Stimulated activated memory B cell treated with anti-CD40 and anti-IgM and Interleukin-4, amounts not matched to agents 10 μg/mL and 1 μg/mL and 100 μg/mL, for 72 hours (primary cell): ENCODE data around the gene MATN3.

Source experiments
- ATAC-seq: fragments of 150-1000 bp; cut with Tn5 transposase; 2 replicates; pipeline ENCODE4 v1.10.0; 2021
- H3K27ac Mint-ChIP-seq: one replicate; pipeline ENCODE4 v1.8.0; 2022; ENCODE audit warnings: mild to moderate bottlenecking, mixed read lengths
- H3K27me3 Mint-ChIP-seq: one replicate; pipeline ENCODE4 v1.8.0; 2022; ENCODE audit warnings: mixed read lengths
- H3K36me3 Mint-ChIP-seq: one replicate; pipeline ENCODE4 v1.8.0; 2022; ENCODE audit warnings: mixed read lengths
- H3K4me1 Mint-ChIP-seq: one replicate; pipeline ENCODE4 v1.8.0; 2022; ENCODE audit warnings: mixed read lengths
- H3K4me3 Mint-ChIP-seq: one replicate; pipeline ENCODE4 v1.8.0; 2022; ENCODE audit warnings: mild to moderate bottlenecking, moderate library complexity, mixed read lengths
- H3K9me3 Mint-ChIP-seq: one replicate; pipeline ENCODE4 v1.8.0; 2022; ENCODE audit warnings: mixed read lengths

MATN3 gene

DNA sequence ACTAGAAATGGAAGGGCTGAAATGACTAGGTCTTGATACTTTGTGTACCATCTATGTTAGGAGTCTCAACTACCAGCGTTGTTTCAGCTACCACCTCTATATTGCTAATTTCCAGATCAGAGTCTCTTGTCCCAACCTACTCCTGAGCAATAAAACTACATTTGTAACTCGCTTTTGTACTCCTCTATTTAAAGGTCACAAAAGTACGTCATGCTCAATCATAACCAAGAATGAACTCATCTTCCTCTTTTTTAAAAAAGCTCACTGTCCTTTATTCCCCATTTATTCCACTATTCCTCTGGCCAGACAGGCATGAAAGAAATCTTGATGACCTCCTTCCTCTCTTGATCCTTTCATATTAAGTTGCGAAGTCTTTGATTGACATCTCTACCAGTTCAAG is 11.2 kb upstream of the MATN3 start:
- peaks cover 7% of the 10 kb centered on the region for H3K4me1 Mint-ChIP-seq
- no peaks in the 10 kb centered on the region for H3K27me3 Mint-ChIP-seq
- no peak for ATAC-seq
- peaks cover 40% of the 10 kb centered on the region for H3K36me3 Mint-ChIP-seq
- H3K9me3 Mint-ChIP-seq: peaks cover 20% of the 10 kb centered on the region
- no peak overlapping the region for H3K27ac Mint-ChIP-seq
- H3K4me3 Mint-ChIP-seq: no peak overlapping the region

DNA sequence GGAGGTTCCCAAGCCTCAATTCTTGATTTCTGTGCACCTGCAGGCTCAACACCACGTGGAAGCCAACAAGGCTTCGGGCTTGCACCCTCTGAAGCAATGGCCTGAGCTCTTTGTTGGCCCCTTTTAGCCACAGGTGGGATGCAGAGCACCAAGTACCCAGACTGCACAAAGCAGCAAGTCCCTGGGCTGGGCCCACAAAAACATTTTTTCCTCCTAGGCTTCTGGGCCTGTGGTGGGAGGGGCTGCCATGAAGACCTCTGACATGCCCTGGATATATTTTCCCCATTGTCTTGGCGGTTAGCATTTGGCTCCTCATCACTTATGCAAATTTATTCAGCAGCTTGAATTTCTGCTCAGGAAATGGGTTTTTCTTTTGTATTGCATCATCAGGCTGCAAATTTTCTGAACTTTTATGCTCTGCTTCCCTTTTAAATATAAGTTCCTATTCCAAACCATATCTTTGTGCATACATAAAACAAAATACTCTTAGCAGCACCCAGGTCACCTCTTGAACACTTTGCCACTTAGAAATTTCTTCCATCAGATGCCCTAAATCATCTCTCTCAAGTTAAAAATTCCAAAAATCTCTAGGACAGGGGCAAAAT is 9.0 kb upstream of the MATN3 start:
- H3K27me3 Mint-ChIP-seq: no peaks in the 10 kb centered on the region
- no peak for ATAC-seq
- H3K36me3 Mint-ChIP-seq: peaks cover 23% of the 10 kb centered on the region
- H3K4me1 Mint-ChIP-seq: peaks cover 7% of the 10 kb centered on the region
- H3K4me3 Mint-ChIP-seq: no peak overlapping the region
- H3K27ac Mint-ChIP-seq: no peak overlapping the region
- H3K9me3 Mint-ChIP-seq: peaks cover 18% of the 10 kb centered on the region

DNA sequence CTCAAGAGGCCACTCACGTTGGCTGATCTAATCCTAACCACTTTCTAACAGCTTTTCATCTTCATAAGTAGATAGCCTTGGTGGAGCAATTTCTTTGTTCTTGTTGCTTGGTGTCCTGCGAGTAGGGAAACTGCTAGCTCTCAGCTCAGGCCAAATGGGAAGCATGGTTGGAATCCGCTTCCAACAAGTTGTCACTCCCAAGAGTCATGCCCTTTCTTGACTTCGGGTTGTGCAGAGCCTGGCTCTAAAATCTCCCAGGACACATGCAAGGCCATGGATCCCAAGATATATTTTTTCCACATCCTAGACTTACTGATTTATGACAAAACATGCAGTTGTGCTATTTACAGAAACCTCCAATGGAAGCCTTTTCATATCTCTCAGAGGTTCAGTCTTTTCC is 7.3 kb upstream of the MATN3 start:
- Mint-ChIP-seq H3K4me1 (peaks cover 7% of the 10 kb centered on the region), H3K9me3 (peaks cover 18% of the 10 kb centered on the region), H3K27me3 (peaks cover 2% of the 10 kb centered on the region), H3K27ac (no peak overlapping the region), H3K36me3 (peaks cover 23% of the 10 kb centered on the region), H3K4me3 (no peak overlapping the region)
- no peak for ATAC-seq

DNA sequence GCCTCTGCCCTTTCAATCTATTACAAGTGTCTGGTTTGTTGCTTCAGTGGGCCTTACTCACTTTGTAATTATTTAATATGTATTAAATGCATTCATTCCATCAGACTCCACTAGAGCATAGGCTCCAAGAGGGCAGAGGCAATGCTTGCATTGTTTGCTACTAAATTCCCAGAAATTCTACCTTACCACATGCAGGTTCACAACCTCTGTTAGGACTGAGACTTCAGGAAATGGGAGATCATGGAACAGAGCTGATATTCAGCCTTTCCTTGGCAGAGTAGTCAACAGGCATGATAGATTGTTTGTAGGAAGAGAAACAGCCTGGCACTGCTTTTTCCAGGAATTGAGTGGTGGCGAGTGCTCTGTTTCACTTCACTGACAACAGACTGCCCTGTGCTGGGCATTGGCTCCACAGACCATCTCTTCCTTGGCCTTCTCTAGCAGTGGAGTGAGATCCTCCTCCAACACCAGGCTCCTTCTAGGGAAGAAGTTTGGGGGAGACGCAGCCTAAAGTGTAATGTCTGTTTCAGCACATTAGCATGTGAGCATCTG is 6.2 kb upstream of the MATN3 start:
- H3K4me1 Mint-ChIP-seq: peaks cover 2% of the 10 kb centered on the region
- ATAC-seq: no peak
- H3K27me3 Mint-ChIP-seq: peaks cover 13% of the 10 kb centered on the region
- H3K36me3 Mint-ChIP-seq: peaks cover 16% of the 10 kb centered on the region
- no peak overlapping the region for H3K27ac Mint-ChIP-seq
- H3K9me3 Mint-ChIP-seq: peaks cover 17% of the 10 kb centered on the region
- no peak overlapping the region for H3K4me3 Mint-ChIP-seq

DNA sequence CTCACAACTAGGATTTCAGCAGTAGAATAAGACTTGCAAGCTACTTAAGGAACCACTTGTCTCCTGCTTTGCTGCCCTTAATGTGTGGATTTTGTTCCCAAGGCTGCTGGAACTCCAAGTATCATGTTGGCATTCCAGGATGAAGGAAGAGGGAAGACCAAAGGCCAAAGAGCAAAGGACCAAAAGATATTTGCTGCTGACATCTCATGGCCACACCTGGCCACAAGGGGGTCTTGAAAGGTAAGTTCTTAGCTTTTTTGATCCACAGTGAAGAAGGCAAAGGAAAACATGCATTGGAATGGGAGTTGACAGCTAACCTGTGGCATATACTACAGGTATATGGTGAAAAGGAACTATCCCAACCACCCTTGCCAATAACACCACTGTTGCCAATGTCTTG is 3.9 kb upstream of the MATN3 start:
- Mint-ChIP-seq H3K9me3 (peaks cover 7% of the 10 kb centered on the region), H3K27ac (no peak overlapping the region), H3K36me3 (peaks cover under 1% of the 10 kb centered on the region), H3K4me1 (peaks cover 6% of the 10 kb centered on the region), H3K27me3 (peaks cover 30% of the 10 kb centered on the region), H3K4me3 (no peak overlapping the region)
- ATAC-seq: no peak

DNA sequence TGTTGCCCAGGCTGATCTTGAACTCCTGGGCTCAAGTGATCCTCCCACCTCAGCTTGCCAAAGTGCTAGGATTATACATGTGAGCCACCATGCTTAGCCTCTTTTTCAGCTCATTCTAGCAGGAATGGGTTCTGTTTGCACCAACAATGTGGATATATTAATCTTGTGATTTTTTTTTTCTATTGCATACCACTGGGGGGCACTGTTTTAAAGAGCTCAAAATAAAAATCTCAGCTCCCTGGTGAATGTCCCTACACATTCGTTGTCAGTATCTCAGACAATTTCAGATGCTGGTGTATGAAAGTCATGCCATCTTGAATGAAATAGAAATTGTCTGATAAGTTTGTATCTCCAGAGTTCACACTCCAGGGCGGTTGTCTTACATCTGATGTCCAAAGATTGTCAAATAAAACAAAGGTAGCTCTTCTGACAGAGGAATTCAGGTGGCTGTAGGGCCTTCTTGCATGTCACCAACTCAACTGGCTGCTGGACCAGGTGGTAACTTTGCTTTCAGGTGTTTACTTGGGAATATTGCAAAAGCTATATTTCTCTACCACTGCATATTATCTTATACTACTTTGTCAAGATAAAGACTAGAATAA is 3.1 kb upstream of the MATN3 start:
- H3K36me3 Mint-ChIP-seq: no peaks in the 10 kb centered on the region
- ATAC-seq: no peak
- H3K9me3 Mint-ChIP-seq: peaks cover 6% of the 10 kb centered on the region
- H3K27ac Mint-ChIP-seq: no peak overlapping the region
- H3K27me3 Mint-ChIP-seq: peaks cover 38% of the 10 kb centered on the region
- no peak overlapping the region for H3K4me3 Mint-ChIP-seq
- H3K4me1 Mint-ChIP-seq: peaks cover 6% of the 10 kb centered on the region

DNA sequence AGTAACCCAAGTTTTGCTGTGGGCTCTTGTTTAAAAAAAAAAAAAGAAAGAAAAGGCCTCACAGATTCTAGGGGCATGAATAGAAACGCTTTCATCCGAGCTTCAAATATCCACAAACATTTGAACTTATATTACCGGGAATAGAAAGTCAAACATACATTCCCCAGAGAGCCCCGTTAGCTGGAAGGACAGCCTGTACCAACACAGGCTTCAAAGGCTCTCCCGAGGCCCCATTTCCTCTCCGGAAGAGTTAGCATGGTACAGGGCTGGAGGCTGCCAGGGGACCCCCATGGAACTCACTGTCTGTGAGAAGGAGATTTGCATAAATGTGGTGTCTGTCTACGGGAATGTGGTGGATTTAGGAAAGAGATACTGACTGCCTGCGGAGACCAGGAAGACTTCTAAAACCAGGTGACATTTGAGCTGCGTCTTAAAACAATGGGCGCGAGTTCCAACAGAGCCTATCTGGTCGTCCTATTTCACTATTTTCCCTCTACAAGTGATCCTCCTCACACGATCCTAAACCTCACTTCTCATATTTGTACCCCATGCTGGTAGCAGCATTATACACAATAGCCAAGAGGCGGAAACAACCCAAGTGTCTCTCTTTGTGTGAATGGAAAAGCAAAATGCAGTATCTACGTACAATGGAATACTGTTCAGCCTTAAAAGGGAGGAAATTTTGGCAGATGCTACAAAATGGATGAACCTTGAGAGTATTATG is 820 bp upstream of the MATN3 start:
- ATAC-seq: no peak
- no peaks in the 10 kb centered on the region for H3K36me3 Mint-ChIP-seq
- no peak overlapping the region for H3K27ac Mint-ChIP-seq
- H3K4me1 Mint-ChIP-seq: peaks cover 6% of the 10 kb centered on the region
- H3K9me3 Mint-ChIP-seq: peaks cover 2% of the 10 kb centered on the region
- peaks cover 44% of the 10 kb centered on the region for H3K27me3 Mint-ChIP-seq
- peak overlapping the region; percentile 75 for H3K4me3 Mint-ChIP-seq

DNA sequence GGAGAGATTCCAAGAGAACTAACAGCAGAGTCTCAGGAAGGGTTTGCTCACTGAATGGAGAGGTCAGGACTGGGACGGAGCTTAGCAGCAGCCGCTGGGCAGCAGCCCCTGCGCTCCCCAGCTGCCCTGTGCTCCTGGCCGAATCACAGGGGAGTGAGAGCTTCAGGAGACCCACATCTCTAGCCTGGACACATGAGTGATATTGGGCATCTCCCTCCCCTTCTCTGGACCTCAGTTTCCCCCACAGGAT is 511 bp downstream of the MATN3 start:
- ATAC-seq: no peak
- Mint-ChIP-seq H3K27me3 (peaks cover 44% of the 10 kb centered on the region), H3K9me3 (peaks cover 2% of the 10 kb centered on the region), H3K36me3 (no peaks in the 10 kb centered on the region), H3K4me1 (peaks cover 6% of the 10 kb centered on the region), H3K27ac (no peak overlapping the region), H3K4me3 (peak overlapping the region; percentile 63)

DNA sequence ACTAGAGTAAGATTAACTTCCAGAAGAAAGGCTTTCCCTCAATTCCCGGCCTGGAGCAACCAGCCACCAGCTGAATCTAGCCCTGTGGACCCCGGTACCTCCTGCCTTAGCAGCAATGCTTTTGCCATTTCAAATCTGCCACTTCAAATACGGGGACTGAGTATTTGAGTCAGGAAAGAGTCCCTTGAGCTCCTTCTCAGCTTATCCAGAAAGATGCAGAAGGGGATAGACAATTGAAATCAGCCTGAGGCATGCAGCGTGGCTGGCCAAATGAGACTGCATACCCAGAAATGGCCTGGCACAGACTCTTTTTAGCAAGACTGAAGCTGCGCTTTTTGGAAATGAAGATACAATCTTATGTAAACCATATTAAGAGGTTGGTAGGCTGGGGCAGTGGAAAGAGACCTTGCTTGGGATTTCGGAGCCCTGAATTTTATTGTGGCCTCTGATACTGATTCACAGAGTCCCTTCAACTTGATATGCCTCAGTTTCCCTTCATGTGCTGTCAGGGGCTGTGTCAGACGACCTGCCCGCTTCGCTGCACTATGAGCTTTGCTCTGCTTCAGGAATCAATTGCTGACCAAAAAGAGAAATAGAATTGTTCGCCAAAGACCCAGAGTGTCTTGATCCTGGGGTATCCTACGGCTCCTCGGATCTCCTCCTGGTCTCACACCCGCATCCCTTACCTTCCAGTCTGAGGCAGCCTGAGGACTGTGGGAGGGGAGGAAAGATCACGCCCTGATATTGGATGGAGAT is 1.0 kb downstream of the MATN3 start:
- peak overlapping the region; percentile 63 for H3K4me3 Mint-ChIP-seq

DNA sequence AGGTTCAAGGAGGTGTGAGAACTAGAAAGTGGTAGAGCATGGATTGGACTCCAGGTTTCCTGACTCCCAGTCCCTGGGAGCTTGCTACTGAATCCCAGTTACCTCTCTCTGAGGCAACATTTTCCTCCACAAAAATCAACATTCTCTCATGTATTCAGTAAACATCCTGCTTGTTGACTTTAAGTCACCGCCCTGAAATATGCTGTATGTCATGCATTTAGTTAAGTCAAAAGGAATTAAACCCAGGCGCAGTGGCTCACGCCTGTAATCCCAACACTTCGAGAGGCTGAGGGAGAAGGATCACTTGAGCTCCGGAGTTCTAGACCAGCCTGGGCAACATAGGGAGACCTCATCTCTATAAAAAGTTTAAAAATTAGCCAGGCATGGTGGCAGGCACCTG is 3.8 kb downstream of the MATN3 start:
- H3K36me3 Mint-ChIP-seq: no peaks in the 10 kb centered on the region
- peaks cover 31% of the 10 kb centered on the region for H3K27me3 Mint-ChIP-seq
- no peak overlapping the region for H3K4me3 Mint-ChIP-seq
- H3K27ac Mint-ChIP-seq: no peak overlapping the region
- peaks cover 6% of the 10 kb centered on the region for H3K4me1 Mint-ChIP-seq
- H3K9me3 Mint-ChIP-seq: no peaks in the 10 kb centered on the region
- ATAC-seq: no peak

More for the DNA sequence above, 1.0 kb downstream of the MATN3 start:
- H3K27me3 Mint-ChIP-seq: peaks cover 44% of the 10 kb centered on the region
- no peaks in the 10 kb centered on the region for H3K36me3 Mint-ChIP-seq
- H3K4me1 Mint-ChIP-seq: peaks cover 6% of the 10 kb centered on the region
- H3K9me3 Mint-ChIP-seq: peaks cover 2% of the 10 kb centered on the region
- H3K27ac Mint-ChIP-seq: no peak overlapping the region
- no peak for ATAC-seq

DNA sequence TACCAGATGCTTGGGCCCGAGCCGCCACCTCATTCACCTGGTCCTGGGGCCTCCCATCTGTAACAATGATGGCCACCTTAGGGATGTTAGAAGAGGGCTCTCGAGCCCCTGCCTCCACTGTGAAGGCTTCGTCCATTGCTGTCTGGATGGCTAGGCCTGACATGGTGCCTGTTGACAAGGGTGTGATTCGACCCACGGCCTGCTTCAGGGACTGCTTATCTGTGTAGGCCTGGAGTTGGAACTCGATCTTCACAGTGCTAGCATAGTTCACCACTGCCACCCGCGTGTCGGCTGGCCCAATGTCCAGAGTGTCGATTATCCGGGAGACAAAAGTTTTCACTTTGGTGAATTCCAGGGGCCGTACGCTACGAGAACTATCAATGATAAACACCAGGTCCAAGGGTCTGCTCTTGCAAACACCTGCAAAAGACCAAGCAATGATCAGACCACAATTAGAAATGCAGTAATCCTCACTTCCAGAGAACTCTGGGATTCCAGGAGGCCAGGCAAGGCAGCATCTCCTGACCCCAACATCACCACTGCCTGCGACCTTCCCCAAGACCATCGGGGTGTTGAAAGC is 6.5 kb downstream of the MATN3 start:
- H3K27me3 Mint-ChIP-seq: peaks cover 10% of the 10 kb centered on the region
- H3K36me3 Mint-ChIP-seq: no peaks in the 10 kb centered on the region
- H3K9me3 Mint-ChIP-seq: no peaks in the 10 kb centered on the region
- H3K27ac Mint-ChIP-seq: no peak overlapping the region
- H3K4me3 Mint-ChIP-seq: no peak overlapping the region
- no peak for ATAC-seq
- no peaks in the 10 kb centered on the region for H3K4me1 Mint-ChIP-seq

DNA sequence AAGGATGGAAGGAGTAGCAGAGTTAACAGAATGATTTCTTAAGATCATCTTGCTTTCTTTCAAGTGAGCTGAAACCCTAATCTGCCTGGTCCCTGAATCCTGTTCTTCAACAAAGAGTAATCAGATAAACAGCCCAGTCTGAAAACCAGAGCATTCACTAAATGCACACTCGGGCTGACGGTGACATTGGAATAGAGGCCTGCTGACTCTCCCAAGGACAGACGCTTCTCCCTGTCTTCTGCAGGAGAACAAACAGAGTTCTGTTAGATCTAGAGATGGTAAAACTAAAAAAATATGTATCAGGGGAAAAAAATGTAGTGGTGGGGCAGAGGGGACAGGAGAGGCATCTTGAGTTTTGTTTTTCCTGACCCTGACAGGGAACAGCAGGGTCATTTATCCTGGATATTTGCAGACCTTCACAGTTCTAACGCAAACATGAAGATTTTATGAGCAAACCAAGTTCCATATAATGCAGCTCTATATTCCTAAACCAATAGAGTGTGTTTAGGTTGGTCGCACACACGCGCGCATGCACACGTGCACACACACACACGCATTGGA is 7.3 kb downstream of the MATN3 start:
- ATAC-seq: no peak
- Mint-ChIP-seq H3K9me3 (no peaks in the 10 kb centered on the region), H3K36me3 (no peaks in the 10 kb centered on the region), H3K4me3 (no peak overlapping the region), H3K27ac (no peak overlapping the region), H3K27me3 (peaks cover 2% of the 10 kb centered on the region), H3K4me1 (no peaks in the 10 kb centered on the region)

DNA sequence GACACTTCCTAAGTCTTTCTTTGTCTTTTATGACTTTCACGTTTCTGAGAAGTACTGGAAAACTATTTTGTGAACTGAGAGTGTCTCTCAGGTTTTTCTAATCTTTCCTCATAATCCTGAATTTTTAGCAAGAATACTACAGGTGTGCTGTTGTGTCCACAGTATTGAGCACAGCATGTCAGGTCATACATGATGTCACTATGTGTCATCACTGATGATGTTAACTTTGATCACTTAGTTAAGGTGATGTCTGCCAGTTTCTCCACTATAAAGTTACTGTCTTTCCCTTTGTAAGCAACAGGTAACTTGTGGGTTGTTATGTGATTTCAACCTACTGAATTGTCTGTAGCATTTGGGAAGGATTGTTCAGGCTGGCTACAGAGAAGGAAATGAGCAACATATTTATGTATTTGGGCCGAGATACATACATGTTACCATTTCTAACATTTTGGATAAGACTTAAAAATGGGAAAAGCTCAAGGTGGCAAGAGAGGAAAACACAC is 11.1 kb downstream of the MATN3 start:
- peaks cover 4% of the 10 kb centered on the region for H3K27me3 Mint-ChIP-seq
- H3K9me3 Mint-ChIP-seq: no peaks in the 10 kb centered on the region
- no peak for ATAC-seq
- H3K4me3 Mint-ChIP-seq: no peak overlapping the region
- H3K4me1 Mint-ChIP-seq: no peaks in the 10 kb centered on the region
- no peak overlapping the region for H3K27ac Mint-ChIP-seq
- no peaks in the 10 kb centered on the region for H3K36me3 Mint-ChIP-seq

DNA sequence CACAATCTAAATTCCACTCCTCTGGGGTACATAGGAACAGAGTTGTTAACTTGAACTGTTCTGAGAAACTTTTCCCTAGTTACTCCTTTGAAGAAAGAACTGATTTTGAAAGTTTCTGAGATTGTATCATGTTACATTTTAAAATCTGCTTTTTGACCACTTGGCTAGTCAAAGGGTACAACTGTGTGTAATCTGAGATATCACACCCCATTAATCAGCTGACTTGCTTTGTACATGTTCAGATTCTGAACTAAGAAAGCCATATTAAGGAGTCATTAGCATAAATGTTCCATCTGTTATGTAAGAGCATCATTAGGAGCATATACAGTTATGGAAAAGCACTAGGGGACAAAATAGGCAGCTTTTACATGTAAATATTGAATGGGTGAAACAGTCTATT is 18.7 kb downstream of the MATN3 start:
- Mint-ChIP-seq H3K4me3 (no peak overlapping the region), H3K36me3 (no peaks in the 10 kb centered on the region), H3K27me3 (peaks cover 18% of the 10 kb centered on the region), H3K4me1 (peaks cover 15% of the 10 kb centered on the region), H3K9me3 (no peaks in the 10 kb centered on the region), H3K27ac (no peak overlapping the region)
- no peak for ATAC-seq

DNA sequence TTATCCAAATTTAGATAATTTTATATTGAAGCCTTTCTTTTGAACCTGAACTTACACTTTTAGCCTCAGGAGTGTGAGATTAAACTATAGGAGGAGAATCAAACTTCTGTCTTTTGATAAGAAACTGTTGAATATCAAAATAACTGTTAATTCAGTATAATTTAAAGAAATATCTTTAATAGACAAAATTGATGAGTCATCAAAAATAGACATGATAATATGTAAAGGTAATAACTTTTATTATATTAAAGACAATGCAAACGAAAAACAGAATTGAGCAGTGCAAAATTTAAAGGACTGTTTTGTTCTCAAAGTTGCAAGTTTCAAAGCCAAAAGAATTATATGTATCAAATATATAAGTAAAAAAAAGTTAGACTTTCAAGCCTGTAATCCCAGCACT is 20.6 kb downstream of the MATN3 start:
- H3K27me3 Mint-ChIP-seq: peaks cover 18% of the 10 kb centered on the region
- H3K4me1 Mint-ChIP-seq: peaks cover 24% of the 10 kb centered on the region
- no peak for ATAC-seq
- H3K9me3 Mint-ChIP-seq: no peaks in the 10 kb centered on the region
- H3K27ac Mint-ChIP-seq: no peak overlapping the region
- no peaks in the 10 kb centered on the region for H3K36me3 Mint-ChIP-seq
- H3K4me3 Mint-ChIP-seq: no peak overlapping the region
